MM.1S (cell line): ENCODE results near the gene RC3H2.

Experiments
- DNase-seq: peaks from one replicate; pipeline ENCODE4 v3.0.0-alpha.2; 2015
- H2AFZ ChIP-seq: fragments of 300-600 bp; sonication (generic); 2 replicates; pipeline ENCODE4 v1.6.0; 2016; ENCODE audit warnings: antibody characterized with exemption, low read length
- H3F3A ChIP-seq: fragments of 300-600 bp; sonication (generic); 2 replicates; pipeline ENCODE4 v1.6.1; 2016; ENCODE audit warnings: mild to moderate bottlenecking, antibody characterized with exemption, low read length, moderate library complexity, mixed read lengths; ENCODE audit not compliant: insufficient read depth
- H3K27ac ChIP-seq: fragments of 300-600 bp; sonication (generic); 2 replicates; pipeline ENCODE4 v1.5.1; 2016; ENCODE audit warnings: mild to moderate bottlenecking, low read length
- H3K27me3 ChIP-seq: fragments of 300-600 bp; sonication (generic); replicated peaks from 2 replicates; pipeline ENCODE4 v1.6.0; 2016; ENCODE audit warnings: low read length; ENCODE audit not compliant: insufficient read depth
- H3K36me3 ChIP-seq: fragments of 300-600 bp; sonication (generic); replicated peaks from 2 replicates; pipeline ENCODE4 v1.6.1; 2016; ENCODE audit warnings: mild to moderate bottlenecking, low read length, mixed read lengths; ENCODE audit not compliant: insufficient read depth
- H3K4me1 ChIP-seq: fragments of 300-600 bp; sonication (generic); 2 replicates; pipeline ENCODE4 v1.6.1; 2016; ENCODE audit warnings: low read length, mixed read lengths
- H3K4me2 ChIP-seq: fragments of 300-600 bp; sonication (generic); 2 replicates; pipeline ENCODE4 v1.6.0; 2016; ENCODE audit warnings: low read depth, low read length
- H3K4me3 ChIP-seq: fragments of 300-600 bp; sonication (generic); 2 replicates; pipeline ENCODE4 v1.5.1; 2016; ENCODE audit warnings: low read length, mixed read lengths
- H3K79me2 ChIP-seq: fragments of 300-600 bp; sonication (generic); 2 replicates; pipeline ENCODE4 v1.6.1; 2016; ENCODE audit warnings: mixed run types, low read length, mixed read lengths
- H3K9ac ChIP-seq: fragments of 300-600 bp; sonication (generic); 2 replicates; pipeline ENCODE4 v1.6.1; 2016; ENCODE audit warnings: low read length, mixed read lengths
- H3K9me2 ChIP-seq: fragments of 300-600 bp; sonication (generic); replicated peaks from 2 replicates; pipeline ENCODE4 v1.6.1; 2016; ENCODE audit warnings: mild to moderate bottlenecking, low read length, mixed read lengths; ENCODE audit not compliant: insufficient read depth
- H3K9me3 ChIP-seq: fragments of 300-600 bp; sonication (generic); replicated peaks from 2 replicates; pipeline ENCODE4 v1.6.1; 2016; ENCODE audit warnings: mild to moderate bottlenecking, low read length, mixed read lengths; ENCODE audit not compliant: insufficient read depth
- H4K20me1 ChIP-seq: fragments of 300-600 bp; sonication (generic); 2 replicates; pipeline ENCODE4 v1.6.1; 2016; ENCODE audit warnings: mild to moderate bottlenecking, low read length, moderate library complexity, mixed read lengths; ENCODE audit not compliant: insufficient read depth
- CTCF ChIP-seq: fragments of 300-600 bp; sonication (generic); IDR thresholded peaks from 2 replicates; pipeline ENCODE4 v1.5.1; 2016; ENCODE audit warnings: antibody characterized with exemption, low read length, mixed read lengths
- EZH2 ChIP-seq: fragments of 300-600 bp; sonication (generic); optimal IDR thresholded peaks from 2 replicates; pipeline ENCODE3; 2017; ENCODE audit warnings: low read depth, mild to moderate bottlenecking, antibody characterized with exemption, low read length, mixed read lengths
- EZH2phosphoT487 ChIP-seq: fragments of 300-600 bp; sonication (generic); IDR thresholded peaks from 2 replicates; pipeline ENCODE4 v1.6.1; 2018; ENCODE audit warnings: antibody characterized with exemption, low read length

Gene RC3H2

GRCh38 chr9:122866079-122866478 lies 39.1 kb downstream of the RC3H2 start:
- no peak for DNase-seq
- no peak for TF ChIP-seq EZH2
- TF ChIP-seq EZH2phosphoT487: no peak
- no peak for TF ChIP-seq CTCF
- H3K36me3 ChIP-seq: no peaks in the 10 kb centered on the region
- H3K9me2 ChIP-seq: no peaks in the 10 kb centered on the region
- no peak overlapping the region for H3K27ac ChIP-seq
- H3K4me1 ChIP-seq: no peaks in the 10 kb centered on the region
- no peaks in the 10 kb centered on the region for H3F3A ChIP-seq
- no peaks in the 10 kb centered on the region for H3K27me3 ChIP-seq
- no peaks in the 10 kb centered on the region for H4K20me1 ChIP-seq
- no peak overlapping the region for H2AFZ ChIP-seq
- no peaks in the 10 kb centered on the region for H3K79me2 ChIP-seq
- no peak overlapping the region for H3K9ac ChIP-seq
- H3K4me3 ChIP-seq: no peak overlapping the region
- no peak overlapping the region for H3K4me2 ChIP-seq
- no peaks in the 10 kb centered on the region for H3K9me3 ChIP-seq

- H3K4me3 ChIP-seq: no peak overlapping the region
- H3K79me2 ChIP-seq: no peaks in the 10 kb centered on the region
- no peak for DNase-seq
- no peaks in the 10 kb centered on the region for H3K9me2 ChIP-seq
- no peak overlapping the region for H3K27ac ChIP-seq
- no peaks in the 10 kb centered on the region for H3K9me3 ChIP-seq
- no peaks in the 10 kb centered on the region for H3K36me3 ChIP-seq
- H4K20me1 ChIP-seq: no peaks in the 10 kb centered on the region
- no peak overlapping the region for H3K4me2 ChIP-seq
- H3K4me1 ChIP-seq: no peaks in the 10 kb centered on the region
- H3K27me3 ChIP-seq: no peaks in the 10 kb centered on the region
- TF ChIP-seq CTCF (no peak), EZH2 (no peak), EZH2phosphoT487 (no peak)
- no peak overlapping the region for H2AFZ ChIP-seq
- no peak overlapping the region for H3K9ac ChIP-seq
- H3F3A ChIP-seq: no peaks in the 10 kb centered on the region
Measured at GRCh38 chr9:122865300-122865699, 39.9 kb downstream of the RC3H2 start.

GRCh38 chr9:122863407-122863806 lies 41.8 kb downstream of the RC3H2 start:
- no peak for DNase-seq
- TF ChIP-seq EZH2 (no peak), EZH2phosphoT487 (no peak), CTCF (no peak)
- no peak overlapping the region for H3K4me2 ChIP-seq
- H3F3A ChIP-seq: no peaks in the 10 kb centered on the region
- H3K9me2 ChIP-seq: no peaks in the 10 kb centered on the region
- H3K4me1 ChIP-seq: no peaks in the 10 kb centered on the region
- peaks cover 5% of the 10 kb centered on the region; the same call in 1 of the 2 replicates for H3K36me3 ChIP-seq
- H3K9ac ChIP-seq: no peak overlapping the region
- H4K20me1 ChIP-seq: no peaks in the 10 kb centered on the region
- no peak overlapping the region for H3K4me3 ChIP-seq
- H3K27me3 ChIP-seq: no peaks in the 10 kb centered on the region
- H3K9me3 ChIP-seq: no peaks in the 10 kb centered on the region
- no peak overlapping the region for H2AFZ ChIP-seq
- H3K27ac ChIP-seq: no peak overlapping the region
- H3K79me2 ChIP-seq: no peaks in the 10 kb centered on the region
